ENCODE data around the gene TET2. TPM values are rescaled to one million over a fixed set of nuclear protein-coding genes. Genes with fewer than 3 reads are reported as not detected.

Gene TET2
- total RNA-seq, 6 experiments from 2014 or later = 5.8 to 8.8 (median 7.0) TPM

DNA sequence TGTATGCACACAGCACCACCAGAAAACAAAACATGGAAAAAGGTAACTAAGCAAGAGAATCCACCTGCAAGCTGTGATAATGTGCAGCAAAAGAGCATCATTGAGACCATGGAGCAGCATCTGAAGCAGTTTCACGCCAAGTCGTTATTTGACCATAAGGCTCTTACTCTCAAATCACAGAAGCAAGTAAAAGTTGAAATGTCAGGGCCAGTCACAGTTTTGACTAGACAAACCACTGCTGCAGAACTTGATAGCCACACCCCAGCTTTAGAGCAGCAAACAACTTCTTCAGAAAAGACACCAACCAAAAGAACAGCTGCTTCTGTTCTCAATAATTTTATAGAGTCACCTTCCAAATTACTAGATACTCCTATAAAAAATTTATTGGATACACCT, 90.2 kb downstream of the TET2 start:
- ATAC-seq = no peak
- peaks cover 0 to 12% (median 0%) of the 10 kb centered on the region in 4 donors for H3K36me3 ChIP-seq
- WGBS (ENCODE audit: insufficient coverage, low coverage, low lambda C conversion rate, missing lambda C conversion rate) = no CpG with 5 or more reads among the region's 2 CpGs

DNA sequence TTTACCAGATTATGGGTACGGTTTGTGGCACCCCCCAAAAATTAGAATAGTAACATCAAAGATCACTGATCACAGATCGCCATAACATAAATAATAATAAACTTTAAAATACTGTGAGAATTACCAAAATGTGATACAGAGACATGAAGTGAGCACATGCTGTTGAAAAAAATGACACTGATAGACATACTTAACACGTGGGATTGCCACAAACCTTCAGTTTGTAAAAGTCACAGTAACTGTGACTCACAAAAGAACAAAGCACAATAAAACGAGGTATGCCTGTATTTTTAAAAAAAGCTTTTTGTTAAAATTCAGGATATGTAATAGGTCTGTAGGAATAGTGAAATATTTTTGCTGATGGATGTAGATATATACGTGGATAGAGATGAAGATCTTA, 93.4 kb downstream of the TET2 start:
- H3K4me3 ChIP-seq = no peak overlapping the region
- H3K4me1 ChIP-seq = no peaks in the 10 kb centered on the region
- 92% methylated on average over 5 of the region's 5 CpGs for WGBS (ENCODE audit: insufficient coverage, low coverage, low lambda C conversion rate, missing lambda C conversion rate)
- H3K27ac ChIP-seq = no peak overlapping the region
- H3K36me3 ChIP-seq = peaks cover 0 to 2% (median 0%) of the 10 kb centered on the region in 4 donors
- no peak for ATAC-seq
- intact Hi-C loops (cut with DNase I) = no loop called here
- DNase-seq = no peak
- no peaks in the 10 kb centered on the region for H3K27me3 ChIP-seq
- no peaks in the 10 kb centered on the region for H3K9me3 ChIP-seq
- TF ChIP-seq POLR2A (IDR thresholded peaks at IDR 0.05) = no peak
- no peak for TF ChIP-seq CTCF (IDR thresholded peaks at IDR 0.05)

More for the DNA sequence above, 90.2 kb downstream of the TET2 start:
- no peak for DNase-seq
- intact Hi-C loops (cut with DNase I) = no loop called here
- Histone ChIP-seq H3K4me3 (no peak overlapping the region), H3K9me3 (no peaks in the 10 kb centered on the region), H3K4me1 (no peaks in the 10 kb centered on the region), H3K27ac (no peak overlapping the region), H3K27me3 (no peaks in the 10 kb centered on the region)
- TF ChIP-seq POLR2A (IDR thresholded peaks at IDR 0.05) = no peak
- TF ChIP-seq CTCF (IDR thresholded peaks at IDR 0.05) = no peak

DNA sequence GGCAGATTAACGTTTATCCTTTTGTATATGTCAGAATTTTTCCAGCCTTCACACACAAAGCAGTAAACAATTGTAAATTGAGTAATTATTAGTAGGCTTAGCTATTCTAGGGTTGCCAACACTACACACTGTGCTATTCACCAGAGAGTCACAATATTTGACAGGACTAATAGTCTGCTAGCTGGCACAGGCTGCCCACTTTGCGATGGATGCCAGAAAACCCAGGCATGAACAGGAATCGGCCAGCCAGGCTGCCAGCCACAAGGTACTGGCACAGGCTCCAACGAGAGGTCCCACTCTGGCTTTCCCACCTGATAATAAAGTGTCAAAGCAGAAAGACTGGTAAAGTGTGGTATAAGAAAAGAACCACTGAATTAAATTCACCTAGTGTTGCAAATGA, 94.8 kb downstream of the TET2 start:
- Histone ChIP-seq H3K4me1 (no peaks in the 10 kb centered on the region), H3K4me3 (no peak overlapping the region), H3K9me3 (no peaks in the 10 kb centered on the region), H3K27ac (no peak overlapping the region), H3K36me3 (no peaks in the 10 kb centered on the region), H3K27me3 (no peaks in the 10 kb centered on the region)
- ATAC-seq = no peak
- intact Hi-C loops (cut with DNase I) = no loop called here
- TF ChIP-seq POLR2A (IDR thresholded peaks at IDR 0.05) = no peak
- WGBS (ENCODE audit: insufficient coverage, low coverage, low lambda C conversion rate, missing lambda C conversion rate) = 72% methylated on average over 4 of the region's 4 CpGs
- DNase-seq = no peak

DNA sequence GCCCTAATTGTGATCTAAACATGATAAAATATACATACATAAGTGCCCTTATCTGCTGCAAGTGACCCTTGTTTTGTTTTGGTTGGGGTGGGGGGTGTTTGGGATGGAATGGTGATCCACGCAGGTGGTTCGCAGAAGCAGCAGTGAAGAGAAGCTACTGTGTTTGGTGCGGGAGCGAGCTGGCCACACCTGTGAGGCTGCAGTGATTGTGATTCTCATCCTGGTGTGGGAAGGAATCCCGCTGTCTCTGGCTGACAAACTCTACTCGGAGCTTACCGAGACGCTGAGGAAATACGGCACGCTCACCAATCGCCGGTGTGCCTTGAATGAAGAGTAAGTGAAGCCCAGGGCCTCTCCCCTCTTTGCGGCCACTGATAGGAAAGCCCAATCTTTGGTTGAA, 96.8 kb downstream of the TET2 start:
- no peak for ATAC-seq
- no peak for DNase-seq
- H3K4me3 ChIP-seq = no peak overlapping the region
- H3K36me3 ChIP-seq = no peaks in the 10 kb centered on the region
- 93% methylated on average over 10 of the region's 13 CpGs for WGBS (ENCODE audit: insufficient coverage, low coverage, low lambda C conversion rate, missing lambda C conversion rate)
- no peaks in the 10 kb centered on the region for H3K4me1 ChIP-seq
- TF ChIP-seq CTCF (IDR thresholded peaks at IDR 0.05) (no peak), POLR2A (IDR thresholded peaks at IDR 0.05) (no peak)
- intact Hi-C loops (cut with DNase I) = no loop called here
- H3K27me3 ChIP-seq = no peaks in the 10 kb centered on the region
- no peak overlapping the region for H3K27ac ChIP-seq
- no peaks in the 10 kb centered on the region for H3K9me3 ChIP-seq

- Histone ChIP-seq H3K4me1 (no peaks in the 10 kb centered on the region), H3K4me3 (no peak overlapping the region), H3K9me3 (no peaks in the 10 kb centered on the region), H3K27ac (no peak overlapping the region), H3K36me3 (no peaks in the 10 kb centered on the region), H3K27me3 (no peaks in the 10 kb centered on the region)
- DNase-seq (no peak), ATAC-seq (no peak)
- intact Hi-C loops (cut with DNase I) = no loop called here
- WGBS (ENCODE audit: insufficient coverage, low coverage, low lambda C conversion rate, missing lambda C conversion rate) = 69% methylated on average over 1 of the region's 1 CpG
- TF ChIP-seq CTCF (IDR thresholded peaks at IDR 0.05) = no peak
- no peak for TF ChIP-seq POLR2A (IDR thresholded peaks at IDR 0.05)
Measured at GRCh38 chr4:105246712-105247111, 100.0 kb downstream of the TET2 start.

All from right lobe of liver (tissue), 6 donors.